ENCODE measurements around the gene VWA3B. TPM values are rescaled to one million over a fixed set of nuclear protein-coding genes. Genes with fewer than 3 reads are reported as not detected.
"Not testable (repeated sequence)": the region's sequence is repeated elsewhere in the genome, so short reads cannot be mapped to it uniquely, and the experiment has no call there.

VWA3B gene
- total and polyA plus RNA-seq, 2 experiments from 2014 or later = not detected

DNA sequence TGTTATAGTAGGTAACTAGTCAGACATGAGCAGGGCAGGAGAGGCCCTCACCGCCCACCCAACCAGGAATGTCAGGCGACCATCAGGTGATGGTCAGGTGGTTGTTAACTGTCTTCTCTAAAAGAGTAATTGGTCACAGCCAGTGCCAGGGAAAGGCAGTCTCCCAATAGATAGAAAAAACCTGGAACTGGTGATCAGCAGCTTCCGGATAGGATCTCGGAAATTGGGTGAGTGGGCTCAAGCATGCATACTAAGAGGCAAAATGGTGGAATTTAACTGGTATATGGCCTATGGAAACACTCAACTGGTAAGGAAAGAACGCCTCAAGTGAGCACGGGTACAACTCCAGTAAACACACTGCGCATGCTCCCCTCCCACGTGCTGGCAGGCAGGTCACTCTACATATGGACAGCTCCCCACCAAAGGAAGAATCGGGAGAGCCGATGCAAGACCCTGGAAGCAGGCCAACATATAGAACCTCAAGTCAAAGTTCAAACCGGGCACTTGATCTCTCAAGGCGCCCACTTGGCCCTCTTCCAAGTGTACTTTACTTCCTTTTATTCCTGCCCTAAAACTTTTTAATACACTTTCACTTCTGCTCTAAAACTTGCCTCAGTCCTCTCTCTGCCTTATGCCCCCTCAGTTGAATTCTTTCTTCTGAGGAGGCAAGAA lies 47.7 kb upstream of the VWA3B start:
- Histone ChIP-seq H3K36me3 (ENCODE audit: low read depth) (no peaks in the 10 kb centered on the region), H3K9me2 (ENCODE audit: insufficient read depth) (no peaks in the 10 kb centered on the region), H3K27me3 (replicated peaks; ENCODE audit: insufficient read depth) (peaks cover 8% of the 10 kb centered on the region), H3F3A (ENCODE audit: insufficient read depth) (no peaks in the 10 kb centered on the region), H2AFZ (no peak overlapping the region), H3K4me3 (no peak overlapping the region), H3K9ac (no peak overlapping the region), H3K79me2 (ENCODE audit: insufficient read depth) (no peaks in the 10 kb centered on the region), H3K4me1 (ENCODE audit: insufficient read depth) (no peaks in the 10 kb centered on the region), H3K27ac (no peak overlapping the region), H4K20me1 (ENCODE audit: insufficient read depth) (no peaks in the 10 kb centered on the region), H3K9me3 (ENCODE audit: low read depth) (no peaks in the 10 kb centered on the region), H3K4me2 (ENCODE audit: unreplicated experiment) (no peak overlapping the region)
- WGBS, 2 experiments (ENCODE audit: low coverage in 1 of 2, low lambda C conversion rate in 2 of 2, missing lambda C conversion rate in 2 of 2) = 74 to 80% methylated on average over 12 of the region's 12 CpGs
- DNase-seq = no peak
- TF ChIP-seq EZH2phosphoT487 (IDR thresholded peaks at IDR 0.05; ENCODE audit: insufficient read depth, low read depth) = no peak
- TF ChIP-seq EZH2 (IDR thresholded peaks at IDR 0.05; ENCODE audit: insufficient read depth, poor library complexity, severe bottlenecking) = no peak
- in situ Hi-C loops (cut with MboI) = no loop called here

DNA sequence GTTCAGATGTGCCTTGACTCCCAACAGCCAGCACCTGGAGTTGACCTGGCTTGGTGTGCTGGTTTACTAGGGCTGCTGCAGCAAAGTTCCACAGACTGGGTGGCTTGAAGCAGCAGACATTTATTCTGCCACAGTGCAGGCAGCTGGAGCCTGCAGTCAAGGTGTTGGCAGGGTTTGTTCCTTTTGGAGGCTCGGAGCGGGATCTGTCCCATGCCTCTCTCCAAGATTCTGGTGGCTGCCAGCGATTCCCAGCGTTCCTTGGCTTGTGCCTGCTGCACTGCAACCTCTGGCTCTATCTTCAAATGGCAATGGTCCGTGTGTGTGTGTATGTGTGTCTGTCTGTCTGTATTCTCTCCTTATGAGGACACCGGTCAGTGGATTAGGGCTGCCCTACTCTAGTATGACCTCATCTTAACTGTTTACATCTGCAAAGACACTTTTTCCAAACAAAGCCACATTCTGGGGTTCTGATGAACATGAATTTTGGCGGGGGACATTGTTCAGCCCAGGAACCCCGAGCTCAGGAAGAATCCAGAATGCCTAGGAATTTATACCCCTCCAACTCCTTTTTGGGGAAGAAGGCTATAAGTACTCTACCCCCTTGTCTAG lies 46.5 kb upstream of the VWA3B start:
- Histone ChIP-seq H3K4me2 (ENCODE audit: unreplicated experiment) (no peak overlapping the region), H3K4me1 (ENCODE audit: insufficient read depth) (no peaks in the 10 kb centered on the region), H3K27me3 (replicated peaks; ENCODE audit: insufficient read depth) (peaks cover 4% of the 10 kb centered on the region), H3K36me3 (ENCODE audit: low read depth) (no peaks in the 10 kb centered on the region), H3K79me2 (ENCODE audit: insufficient read depth) (no peaks in the 10 kb centered on the region), H3K9ac (no peak overlapping the region), H3K27ac (no peak overlapping the region), H3F3A (ENCODE audit: insufficient read depth) (no peaks in the 10 kb centered on the region), H2AFZ (no peak overlapping the region), H3K9me2 (ENCODE audit: insufficient read depth) (no peaks in the 10 kb centered on the region), H3K9me3 (ENCODE audit: low read depth) (no peaks in the 10 kb centered on the region), H4K20me1 (ENCODE audit: insufficient read depth) (no peaks in the 10 kb centered on the region), H3K4me3 (no peak overlapping the region)
- in situ Hi-C loops (cut with MboI) = no loop called here
- 45 to 53% methylated on average over 8 of the region's 8 CpGs for WGBS, 2 experiments (ENCODE audit: low coverage in 1 of 2, low lambda C conversion rate in 2 of 2, missing lambda C conversion rate in 2 of 2)
- TF ChIP-seq EZH2 (IDR thresholded peaks at IDR 0.05; ENCODE audit: insufficient read depth, poor library complexity, severe bottlenecking) (no peak), EZH2phosphoT487 (IDR thresholded peaks at IDR 0.05; ENCODE audit: insufficient read depth, low read depth) (no peak)
- DNase-seq = no peak

DNA sequence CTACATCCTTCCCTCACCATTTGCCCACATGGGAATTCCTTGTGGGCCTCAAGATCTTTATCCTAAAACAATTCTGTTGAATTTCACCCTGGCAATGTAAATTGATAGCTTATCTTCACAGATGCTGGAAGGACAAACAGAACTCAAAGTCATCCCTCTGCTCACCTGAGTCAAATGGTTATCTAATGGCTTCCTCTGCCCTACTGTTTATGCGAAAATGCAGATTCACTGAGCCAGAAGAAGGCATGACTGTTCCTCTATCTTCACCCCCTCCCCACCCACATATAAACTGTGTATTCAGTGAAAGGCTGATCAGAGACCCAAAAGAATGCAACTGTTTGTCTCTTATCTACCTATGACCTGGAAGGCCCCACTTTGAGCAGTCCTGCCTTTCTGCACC lies 43.9 kb upstream of the VWA3B start:
- H3K9me2 ChIP-seq (ENCODE audit: insufficient read depth) = no peaks in the 10 kb centered on the region
- WGBS, 2 experiments (ENCODE audit: low coverage in 1 of 2, low lambda C conversion rate in 2 of 2, missing lambda C conversion rate in 2 of 2) = 33 to 57% methylated on average over 1 of the region's 1 CpG
- in situ Hi-C loops (cut with MboI) = no loop called here
- H3K79me2 ChIP-seq (ENCODE audit: insufficient read depth) = no peaks in the 10 kb centered on the region
- H3K9me3 ChIP-seq (ENCODE audit: low read depth) = no peaks in the 10 kb centered on the region
- no peak for DNase-seq
- no peak for TF ChIP-seq EZH2 (IDR thresholded peaks at IDR 0.05; ENCODE audit: insufficient read depth, poor library complexity, severe bottlenecking)
- no peaks in the 10 kb centered on the region for H4K20me1 ChIP-seq (ENCODE audit: insufficient read depth)
- H3K4me1 ChIP-seq (ENCODE audit: insufficient read depth) = no peaks in the 10 kb centered on the region
- no peaks in the 10 kb centered on the region; the same call in 1 of the 2 replicates for H3K27me3 ChIP-seq (replicated peaks; ENCODE audit: insufficient read depth)
- no peaks in the 10 kb centered on the region for H3K36me3 ChIP-seq (ENCODE audit: low read depth)
- no peak overlapping the region for H3K27ac ChIP-seq
- H3K9ac ChIP-seq = no peak overlapping the region
- H2AFZ ChIP-seq = no peak overlapping the region
- no peak overlapping the region for H3K4me2 ChIP-seq (ENCODE audit: unreplicated experiment)
- no peaks in the 10 kb centered on the region for H3F3A ChIP-seq (ENCODE audit: insufficient read depth)
- H3K4me3 ChIP-seq = no peak overlapping the region

DNA sequence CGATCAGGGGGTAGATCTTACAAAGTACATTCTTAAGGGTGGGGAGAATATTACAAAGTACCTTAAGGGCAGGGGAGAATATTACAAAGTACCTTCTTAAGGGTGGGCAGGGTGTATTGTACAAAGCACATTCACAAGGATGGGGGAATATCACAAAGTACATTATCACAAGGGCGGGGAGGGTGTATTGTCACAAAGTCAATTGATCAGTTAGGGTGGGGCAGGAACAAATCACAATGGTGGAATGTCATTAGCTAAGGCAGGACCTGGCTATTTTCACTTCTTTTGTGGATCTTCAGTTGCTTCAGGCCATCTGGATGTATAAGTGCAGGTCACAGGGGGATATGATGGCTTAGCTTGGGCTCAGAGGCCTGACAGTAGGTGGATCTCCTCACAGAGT lies 42.2 kb upstream of the VWA3B start:
- H3K9me2 ChIP-seq (ENCODE audit: insufficient read depth); DNase-seq; H3K4me2 ChIP-seq (ENCODE audit: unreplicated experiment); H3F3A ChIP-seq (ENCODE audit: insufficient read depth); H3K79me2 ChIP-seq (ENCODE audit: insufficient read depth); H3K36me3 ChIP-seq (ENCODE audit: low read depth); H2AFZ ChIP-seq; in situ Hi-C loops (cut with MboI); H4K20me1 ChIP-seq (ENCODE audit: insufficient read depth); H3K9me3 ChIP-seq (ENCODE audit: low read depth); H3K9ac ChIP-seq; H3K4me3 ChIP-seq; H3K27ac ChIP-seq; H3K4me1 ChIP-seq (ENCODE audit: insufficient read depth); H3K27me3 ChIP-seq (replicated peaks; ENCODE audit: insufficient read depth): not testable (repeated sequence)
- WGBS, 2 experiments (ENCODE audit: low coverage in 1 of 2, low lambda C conversion rate in 2 of 2, missing lambda C conversion rate in 2 of 2) = 51 to 56% methylated on average over 2 of the region's 2 CpGs
